HCT116 (cell line): Measurements from ENCODE around the gene DTD1.

Source experiments
- CEBPB ChIP-seq: IDR thresholded peaks from 2 replicates; pipeline ENCODE4 v1.6.1; 2012; ENCODE audit warnings: low read depth
- EZH2 ChIP-seq: fragments of 200-600 bp; sonication (generic); IDR thresholded peaks from 2 replicates; pipeline ENCODE4 v1.6.1; 2017; ENCODE audit warnings: antibody characterized with exemption, mixed run types
- EZH2phosphoT487 ChIP-seq: fragments of 200-600 bp; IDR thresholded peaks from 2 replicates; pipeline ENCODE4 v1.6.1; 2018; ENCODE audit warnings: antibody characterized with exemption, borderline replicate concordance
- POLR2A ChIP-seq: IDR thresholded peaks from 2 replicates; pipeline ENCODE4 v1.7.0; 2011; ENCODE audit warnings: borderline replicate concordance; ENCODE audit not compliant: insufficient read depth, insufficient read length; ENCODE audit errors: extremely low read depth
- POLR2AphosphoS5 ChIP-seq: IDR thresholded peaks from 2 replicates; pipeline ENCODE4 v1.6.1; 2011; ENCODE audit warnings: mild to moderate bottlenecking, low read depth, low read length, moderate library complexity
- RAD21 ChIP-seq: IDR thresholded peaks from 2 replicates; pipeline ENCODE4 v1.6.1; 2012; ENCODE audit warnings: low read depth, mild to moderate bottlenecking
- SIN3A ChIP-seq: IDR thresholded peaks from 2 replicates; pipeline ENCODE4 v1.6.1; 2012; ENCODE audit warnings: low read depth
- YY1 ChIP-seq: IDR thresholded peaks from 2 replicates; pipeline ENCODE4 v1.6.1; 2011; ENCODE audit warnings: low read length, low read depth, moderate library complexity, mild to moderate bottlenecking; ENCODE audit not compliant: insufficient replicate concordance; ENCODE audit errors: extremely low read depth
- TF ChIP-seq, protein P1 (sequence below), 3 experiments: fragments of 200-600 bp in 1 of 3; sonication (generic) in 1 of 3; IDR thresholded peaks in 2 of 3; conservative IDR thresholded peaks in 1 of 3; 2 replicates each; pipeline ENCODE4 v1.5.1; 2012 to 2017; ENCODE audit warnings: low read depth in 2 of 3, low read length in 2 of 3, antibody characterized with exemption in 1 of 3, borderline replicate concordance in 1 of 3, control low read depth in 1 of 3, mild to moderate bottlenecking in 1 of 3, mixed read lengths in 1 of 3, mixed run types in 1 of 3, moderate library complexity in 1 of 3; ENCODE audit not compliant: insufficient read depth in 1 of 3
- TF ChIP-seq, protein P2 (sequence below): IDR thresholded peaks from 2 replicates; pipeline ENCODE4 v1.6.1; 2012

DNA sequence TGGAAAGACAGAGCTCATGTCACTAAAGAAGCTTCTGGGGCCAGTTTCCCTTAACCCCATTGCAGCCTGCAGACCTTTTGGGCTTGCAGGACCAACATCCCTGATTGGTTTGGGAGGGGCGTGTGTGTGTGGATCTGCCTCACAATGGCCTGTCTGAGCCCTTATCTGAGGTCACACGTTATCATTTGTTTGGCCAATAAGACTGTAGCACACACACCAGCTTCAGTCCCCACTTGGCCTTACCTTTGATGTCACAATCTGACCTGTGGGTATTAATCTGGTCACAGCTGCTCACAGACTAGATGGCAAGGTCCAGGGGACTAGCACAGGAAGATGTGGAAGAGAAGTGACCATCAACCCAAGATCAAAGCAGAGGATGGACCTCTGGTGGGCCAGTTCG is 225.6 kb downstream of the DTD1 start, which contains the start of gene SCP2D1:
- TF ChIP-seq, protein P1, sequence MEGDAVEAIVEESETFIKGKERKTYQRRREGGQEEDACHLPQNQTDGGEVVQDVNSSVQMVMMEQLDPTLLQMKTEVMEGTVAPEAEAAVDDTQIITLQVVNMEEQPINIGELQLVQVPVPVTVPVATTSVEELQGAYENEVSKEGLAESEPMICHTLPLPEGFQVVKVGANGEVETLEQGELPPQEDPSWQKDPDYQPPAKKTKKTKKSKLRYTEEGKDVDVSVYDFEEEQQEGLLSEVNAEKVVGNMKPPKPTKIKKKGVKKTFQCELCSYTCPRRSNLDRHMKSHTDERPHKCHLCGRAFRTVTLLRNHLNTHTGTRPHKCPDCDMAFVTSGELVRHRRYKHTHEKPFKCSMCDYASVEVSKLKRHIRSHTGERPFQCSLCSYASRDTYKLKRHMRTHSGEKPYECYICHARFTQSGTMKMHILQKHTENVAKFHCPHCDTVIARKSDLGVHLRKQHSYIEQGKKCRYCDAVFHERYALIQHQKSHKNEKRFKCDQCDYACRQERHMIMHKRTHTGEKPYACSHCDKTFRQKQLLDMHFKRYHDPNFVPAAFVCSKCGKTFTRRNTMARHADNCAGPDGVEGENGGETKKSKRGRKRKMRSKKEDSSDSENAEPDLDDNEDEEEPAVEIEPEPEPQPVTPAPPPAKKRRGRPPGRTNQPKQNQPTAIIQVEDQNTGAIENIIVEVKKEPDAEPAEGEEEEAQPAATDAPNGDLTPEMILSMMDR (IDR thresholded peaks at IDR 0.05 in 2 of 3, conservative IDR thresholded peaks at IDR 0.05 in 1 of 3; ENCODE audit: borderline replicate concordance in 1 of 3, insufficient read depth in 1 of 3, low read depth in 2 of 3, low read length in 2 of 3): no peak
- TF ChIP-seq YY1: no peak
- no peak for TF ChIP-seq SIN3A
- TF ChIP-seq POLR2A: no peak
- TF ChIP-seq, protein P2, sequence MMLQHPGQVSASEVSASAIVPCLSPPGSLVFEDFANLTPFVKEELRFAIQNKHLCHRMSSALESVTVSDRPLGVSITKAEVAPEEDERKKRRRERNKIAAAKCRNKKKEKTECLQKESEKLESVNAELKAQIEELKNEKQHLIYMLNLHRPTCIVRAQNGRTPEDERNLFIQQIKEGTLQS: no peak
- no peak for TF ChIP-seq POLR2AphosphoS5
- no peak for TF ChIP-seq RAD21
- no peak for TF ChIP-seq CEBPB
- no peak for TF ChIP-seq EZH2phosphoT487
- TF ChIP-seq EZH2: no peak
